NCI-H82 treated with DMSO at 0.1 percent for 48 hours (cell line): ENCODE results near the gene RYR2.

Experiments used
- DNase-seq: peaks from one replicate; lab custom pipeline; 2025; ENCODE audit not compliant: unreplicated experiment; lab: John Stamatoyannopoulos, UW

RYR2 gene

DNA sequence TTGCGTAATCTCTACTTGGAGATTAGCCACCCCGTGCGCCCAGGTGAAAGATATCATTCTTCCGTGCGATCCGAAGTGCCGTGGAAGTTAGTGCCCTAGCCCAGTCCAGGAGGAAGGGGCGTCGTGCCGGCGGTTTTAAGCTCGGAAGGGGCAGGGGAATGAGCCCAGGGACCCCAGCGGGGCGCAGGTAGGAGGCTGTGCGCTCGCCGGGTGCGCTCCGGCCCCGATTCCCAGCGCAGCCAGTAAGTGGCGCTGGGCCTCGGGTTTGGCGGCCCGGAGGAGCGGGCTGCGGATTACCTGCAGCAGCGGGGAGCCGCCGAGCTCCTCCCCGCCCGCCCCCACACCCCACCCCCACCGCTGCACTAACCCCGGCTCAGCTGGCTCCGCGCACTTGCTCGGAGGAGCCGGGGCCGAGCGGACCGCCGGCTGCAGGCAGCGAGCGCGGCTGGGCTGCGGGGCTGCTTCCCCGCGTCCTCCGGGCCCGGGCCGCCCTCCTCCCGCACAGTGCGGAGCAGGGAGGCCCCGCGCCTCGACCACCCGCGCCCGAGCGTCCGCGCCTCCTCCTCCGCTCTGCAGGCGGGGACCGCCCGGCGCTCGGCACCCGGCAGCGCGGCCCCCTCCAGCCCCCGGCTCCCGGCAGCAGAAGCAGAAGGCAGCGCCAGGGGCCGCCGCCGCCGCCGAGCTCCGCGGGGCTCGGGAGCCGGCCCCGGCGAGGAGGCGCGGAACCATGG is at the start of gene RYR2:
Gene RYR2, plus strand, starts transcription at position 390 of the 731 bp plus-strand sequence. Its CDS starts 338 bp downstream, at position 728.
- no peak for DNase-seq

DNA sequence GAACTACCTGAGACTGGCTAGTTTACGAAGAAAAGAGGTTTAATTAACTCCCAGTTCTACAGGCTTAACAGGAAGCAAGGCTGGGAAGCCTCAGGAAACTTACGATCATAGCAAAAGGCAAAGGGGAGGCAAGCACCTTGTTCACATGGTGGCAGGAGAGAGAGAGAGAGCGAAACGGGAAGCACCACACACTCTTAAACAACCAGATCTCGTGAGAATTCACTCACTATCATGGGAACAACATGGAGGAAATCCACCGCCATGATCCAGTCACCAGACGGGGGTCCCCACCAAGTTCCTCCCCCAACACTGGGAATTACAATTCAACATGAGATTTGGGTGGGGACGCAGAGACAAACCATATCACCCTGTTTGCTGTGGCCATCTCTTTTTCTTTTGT is 49.5 kb upstream of the RYR2 start:
- DNase-seq = no peak

GRCh38 chr1:236994450-236994849 is 47.5 kb upstream of the RYR2 start:
- no peak for DNase-seq

GRCh38 chr1:236997361-236997760 is 44.6 kb upstream of the RYR2 start:
- DNase-seq = no peak

DNA sequence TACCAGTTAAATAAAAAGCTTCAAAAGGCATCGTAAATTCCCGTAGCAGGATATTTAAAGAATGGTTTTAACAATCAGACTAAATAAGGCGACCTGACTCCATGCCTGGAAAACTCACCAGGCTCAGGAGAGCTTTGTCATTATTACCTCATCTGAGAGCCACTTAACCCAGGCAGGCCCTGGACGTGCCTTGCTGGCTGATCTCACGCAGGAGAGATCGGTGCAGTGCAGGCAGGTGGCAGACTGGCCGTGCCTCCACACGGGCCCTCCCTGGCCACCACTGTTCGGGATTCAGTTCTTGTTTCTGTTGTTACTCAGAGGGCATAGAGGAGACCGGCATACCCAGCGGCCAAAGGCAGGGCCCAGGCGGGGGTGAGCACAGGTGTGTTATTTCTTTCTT is 44.1 kb upstream of the RYR2 start:
- no peak for DNase-seq

- no peak for DNase-seq
These were observed 43.4 kb upstream of the RYR2 start for GRCh38 chr1:236998546-236998945.

DNA sequence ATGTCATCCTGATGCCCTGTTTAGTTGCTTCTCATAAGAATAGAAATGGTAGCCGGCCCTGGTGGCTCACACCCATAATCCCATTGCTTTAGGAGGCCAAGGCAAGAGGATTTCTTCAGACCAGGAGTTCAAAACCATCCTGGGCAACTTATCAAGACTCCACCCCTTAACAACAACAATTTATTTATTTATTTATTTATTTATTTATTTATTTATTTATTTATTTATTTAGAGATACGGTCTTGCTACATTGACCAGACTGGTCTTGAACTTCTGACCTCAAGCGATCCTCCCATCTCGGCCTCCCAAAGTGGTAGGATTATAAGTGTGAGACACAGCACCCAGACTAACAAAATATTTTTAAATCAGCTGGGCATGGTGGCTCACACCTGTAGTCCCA is 41.8 kb upstream of the RYR2 start:
- DNase-seq = no peak

DNA sequence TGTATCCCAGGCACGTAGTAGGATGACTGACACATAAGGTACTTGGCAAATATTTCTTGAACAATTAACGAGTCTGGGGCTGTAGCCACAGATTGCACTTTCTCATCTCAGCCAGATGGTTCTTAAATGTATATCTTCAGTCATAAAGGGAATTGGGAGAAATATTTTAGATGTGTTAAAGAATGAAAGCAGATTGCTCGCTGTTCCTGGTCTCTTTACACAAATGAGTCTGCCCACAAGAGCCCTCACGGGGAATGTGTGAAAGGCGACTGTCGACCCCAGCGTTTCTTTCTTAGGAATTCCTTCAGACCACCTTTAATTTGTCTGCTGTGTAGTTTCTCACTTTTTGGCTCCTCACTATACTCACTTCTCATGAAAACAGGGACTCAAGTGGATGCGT is 38.5 kb upstream of the RYR2 start:
- no peak for DNase-seq

GRCh38 chr1:237004116-237004515 is 37.9 kb upstream of the RYR2 start, which contains the start of gene MT1HL1:
Gene MT1HL1 (minus strand): TSS chr1:237004441. CDS start chr1:237004372, 69 bp downstream.
- no peak for DNase-seq

DNA sequence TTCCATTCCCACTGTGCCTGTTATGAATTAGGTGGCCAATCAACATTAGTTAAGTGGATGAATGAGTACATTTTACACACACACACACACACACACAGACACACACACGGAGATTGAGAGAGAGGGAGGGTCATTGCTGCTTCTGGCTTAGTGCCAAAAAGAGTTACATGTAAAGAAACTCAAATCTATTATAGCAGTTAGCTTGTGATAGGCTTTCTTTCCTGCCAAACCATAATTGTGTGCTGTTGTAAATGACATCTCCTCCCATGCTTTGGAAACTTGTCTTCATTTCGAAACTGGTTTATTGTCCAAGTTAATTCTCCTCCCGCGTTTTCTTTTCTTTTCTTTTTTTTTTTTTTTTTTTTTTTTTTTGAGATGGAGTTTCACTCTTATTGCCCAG is 36.3 kb upstream of the RYR2 start:
- DNase-seq = no peak

GRCh38 chr1:237007147-237007881 is 34.7 kb upstream of the RYR2 start:
- no peak for DNase-seq

GRCh38 chr1:237009611-237010010 is 32.4 kb upstream of the RYR2 start:
- no peak for DNase-seq

DNA sequence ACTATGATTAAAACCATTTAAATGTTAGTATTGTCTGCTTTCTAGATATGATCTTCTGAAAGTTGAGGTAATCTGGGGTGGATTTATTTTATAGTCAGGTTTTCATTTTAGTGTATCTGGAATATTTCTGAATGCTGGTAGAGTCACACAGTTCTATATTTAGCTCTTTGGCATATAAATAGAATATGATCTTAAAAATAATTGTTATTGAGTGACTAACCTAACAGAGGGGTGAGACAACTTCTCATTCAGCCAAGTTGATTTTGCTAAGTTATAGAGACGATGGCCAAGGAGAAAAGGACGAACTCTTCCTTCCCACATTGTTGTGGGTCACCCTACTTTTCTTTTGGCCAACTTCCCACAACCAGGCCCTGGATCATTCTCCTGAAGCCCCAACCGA is 30.6 kb upstream of the RYR2 start:
- no peak for DNase-seq

DNA sequence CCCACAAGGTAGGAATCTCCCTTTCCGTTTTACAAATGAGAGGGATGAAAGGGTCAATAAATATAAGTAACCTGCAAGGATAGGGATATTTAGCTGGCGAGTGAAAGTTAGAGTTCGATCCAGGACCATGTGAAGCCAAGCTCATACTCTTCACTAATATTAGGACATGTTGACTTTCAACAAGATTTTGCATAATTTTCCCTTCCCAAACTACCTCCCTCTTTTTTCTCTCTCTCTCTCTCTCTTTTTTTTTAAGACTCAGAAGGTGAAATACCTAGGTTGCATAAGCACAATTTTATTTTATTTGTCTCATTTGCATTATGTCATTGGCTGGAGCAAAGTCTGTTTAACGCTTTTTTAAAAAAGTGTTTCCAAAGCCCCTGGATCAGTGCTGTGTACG is 29.6 kb upstream of the RYR2 start:
- no peak for DNase-seq

DNA sequence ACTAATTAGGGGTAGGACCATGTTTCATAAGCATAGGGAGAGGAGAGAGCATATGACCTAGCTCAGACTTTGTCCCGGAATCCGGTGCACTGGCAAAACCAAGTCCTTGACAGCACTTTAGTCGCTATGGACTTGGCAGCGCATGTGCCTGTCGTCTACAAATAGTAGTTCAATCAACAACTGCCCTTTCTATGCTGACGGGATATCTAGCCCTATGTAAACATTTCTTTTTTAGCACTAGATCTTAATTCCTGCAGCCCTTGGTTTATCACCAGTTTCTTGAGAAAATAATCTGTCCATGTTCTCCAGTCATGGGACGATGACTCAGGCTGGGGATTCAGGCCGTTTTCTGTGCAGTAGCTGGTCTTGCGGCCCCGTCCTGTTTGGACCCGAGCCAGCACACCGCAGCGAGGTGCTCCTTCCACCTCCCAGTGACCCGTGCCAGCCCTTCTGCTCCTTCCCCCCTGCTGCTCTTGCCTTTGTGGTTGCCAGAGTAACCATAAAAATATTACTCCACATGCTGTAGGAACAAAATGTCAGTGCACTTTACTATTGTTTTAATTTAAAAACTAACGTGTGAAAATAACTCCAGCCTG is 29.1 kb upstream of the RYR2 start:
- no peak for DNase-seq

DNA sequence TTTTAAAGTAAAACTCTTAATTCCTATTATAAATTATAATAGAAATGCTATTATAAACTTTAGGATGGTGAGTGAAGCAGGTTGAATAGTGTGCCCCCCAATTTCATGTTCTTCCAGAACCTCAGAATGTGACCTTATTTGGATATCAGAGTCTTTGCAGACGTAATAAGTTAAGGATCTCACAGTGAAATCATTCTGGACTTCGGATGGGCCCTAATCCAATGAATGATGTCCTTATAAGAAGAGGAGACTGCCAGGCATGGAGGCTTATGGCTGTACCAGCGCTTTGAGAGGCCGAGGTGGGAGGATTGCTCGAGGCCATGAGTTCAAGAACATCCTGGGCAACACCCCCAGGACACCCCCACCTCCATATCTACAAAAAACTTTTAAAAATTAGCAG is 28.4 kb upstream of the RYR2 start:
- no peak for DNase-seq

DNA sequence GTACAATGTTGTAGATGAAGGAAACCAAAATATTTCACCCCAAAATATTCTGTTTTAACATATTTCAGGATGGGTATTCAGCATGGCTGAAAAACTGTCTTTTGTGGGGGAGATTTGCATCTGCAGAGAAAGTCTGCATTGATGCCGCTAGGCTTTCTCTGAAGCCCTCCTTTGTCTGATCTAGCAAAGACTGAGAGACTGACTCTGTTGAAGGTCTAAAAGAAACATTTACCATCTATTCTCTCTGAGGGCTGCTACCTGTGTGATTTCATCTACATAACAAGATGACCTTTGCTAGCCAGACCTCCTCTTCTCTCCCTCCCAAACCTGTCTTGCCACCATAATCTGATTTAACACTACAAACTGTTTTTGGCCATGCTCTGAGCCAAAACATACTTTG is 25.4 kb upstream of the RYR2 start:
- DNase-seq = no peak

DNA sequence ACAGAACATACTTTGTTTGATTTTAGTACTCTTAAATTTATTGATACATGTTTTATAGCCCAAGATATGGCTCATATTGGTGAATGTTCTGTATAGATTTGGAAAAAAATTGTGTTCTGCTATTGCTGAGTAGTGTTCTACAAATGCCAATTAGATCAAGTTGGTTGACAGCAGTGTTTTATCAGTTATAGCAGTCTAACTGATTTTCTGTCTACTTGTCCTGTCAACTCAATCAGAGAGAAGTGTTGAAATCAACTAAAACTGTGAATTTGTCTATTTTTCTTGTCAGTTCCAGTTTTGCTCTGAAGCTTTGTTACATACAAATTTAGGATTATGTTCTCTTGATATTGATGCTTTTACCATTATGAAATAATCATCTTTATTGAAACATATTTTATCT is 23.1 kb upstream of the RYR2 start:
- DNase-seq = no peak

- DNase-seq = no peak
These were observed 16.5 kb upstream of the RYR2 start for GRCh38 chr1:237025358-237026074.

GRCh38 chr1:237029240-237029639 is 12.7 kb upstream of the RYR2 start:
- DNase-seq = no peak

- no peak for DNase-seq
These were observed 12.0 kb upstream of the RYR2 start for GRCh38 chr1:237029850-237030535.
